ENCODE measurements around the gene VEZF1.

VEZF1 gene

GRCh38 chr17:57990037-57990436 lies 2.0 kb upstream of the VEZF1 start:
- no peak overlapping the region for H3K4me3 ChIP-seq (replicated peaks; ENCODE audit: low read depth, low read length)
- TF ChIP-seq, protein P1, sequence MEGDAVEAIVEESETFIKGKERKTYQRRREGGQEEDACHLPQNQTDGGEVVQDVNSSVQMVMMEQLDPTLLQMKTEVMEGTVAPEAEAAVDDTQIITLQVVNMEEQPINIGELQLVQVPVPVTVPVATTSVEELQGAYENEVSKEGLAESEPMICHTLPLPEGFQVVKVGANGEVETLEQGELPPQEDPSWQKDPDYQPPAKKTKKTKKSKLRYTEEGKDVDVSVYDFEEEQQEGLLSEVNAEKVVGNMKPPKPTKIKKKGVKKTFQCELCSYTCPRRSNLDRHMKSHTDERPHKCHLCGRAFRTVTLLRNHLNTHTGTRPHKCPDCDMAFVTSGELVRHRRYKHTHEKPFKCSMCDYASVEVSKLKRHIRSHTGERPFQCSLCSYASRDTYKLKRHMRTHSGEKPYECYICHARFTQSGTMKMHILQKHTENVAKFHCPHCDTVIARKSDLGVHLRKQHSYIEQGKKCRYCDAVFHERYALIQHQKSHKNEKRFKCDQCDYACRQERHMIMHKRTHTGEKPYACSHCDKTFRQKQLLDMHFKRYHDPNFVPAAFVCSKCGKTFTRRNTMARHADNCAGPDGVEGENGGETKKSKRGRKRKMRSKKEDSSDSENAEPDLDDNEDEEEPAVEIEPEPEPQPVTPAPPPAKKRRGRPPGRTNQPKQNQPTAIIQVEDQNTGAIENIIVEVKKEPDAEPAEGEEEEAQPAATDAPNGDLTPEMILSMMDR (IDR thresholded peaks at IDR 0.05; ENCODE audit: low read length, missing control alignments), result no peak
- DNase-seq (ENCODE audit: low read depth), result no peak

DNA sequence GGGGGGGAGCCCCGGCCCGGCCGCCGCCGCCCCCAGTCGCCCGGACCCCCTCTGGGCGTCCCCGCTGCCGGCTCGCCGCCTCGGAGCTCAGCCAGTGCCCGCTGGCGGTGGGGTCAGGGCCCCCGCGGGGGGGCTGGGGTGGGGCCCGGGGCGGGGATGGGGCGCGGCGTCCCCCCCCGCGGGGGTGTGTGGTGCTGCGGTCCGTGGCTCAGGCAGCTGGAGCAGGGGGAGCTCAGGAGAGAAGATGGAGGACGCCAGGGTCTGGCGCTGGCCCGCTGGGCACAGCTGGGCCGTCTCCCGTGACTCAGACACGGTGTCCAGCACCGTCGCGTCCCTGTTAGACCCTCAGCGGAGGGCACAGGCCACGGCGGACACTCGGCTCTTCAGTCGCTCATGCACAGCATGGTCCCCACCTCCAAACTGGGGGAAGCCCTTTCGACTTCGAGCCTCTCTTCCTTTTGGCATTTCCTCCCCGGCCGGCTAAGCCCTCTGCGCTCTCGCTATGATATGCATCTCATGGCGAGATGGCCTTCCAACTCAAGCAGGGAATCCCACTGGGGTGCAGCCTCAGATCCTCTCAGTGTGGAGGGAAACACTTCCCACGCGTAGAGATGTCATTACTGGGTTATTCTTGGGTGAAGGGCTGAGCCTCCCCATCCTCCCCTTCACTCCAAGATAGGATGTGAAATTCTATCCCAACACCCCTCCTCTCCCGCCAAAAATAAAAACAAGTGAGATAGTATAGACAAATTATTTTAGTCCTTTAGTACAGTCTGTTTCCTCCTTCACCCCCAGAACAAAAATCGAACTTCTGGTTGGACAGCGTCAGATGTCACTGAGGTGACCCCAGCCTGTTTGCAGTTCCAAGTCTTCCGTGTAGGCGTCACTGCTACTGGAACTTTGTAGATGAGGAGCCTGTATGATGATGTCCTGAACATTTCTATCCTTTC lies 522 bp upstream of the VEZF1 start:
- peak overlapping the region; percentile 77 for H3K4me3 ChIP-seq (replicated peaks; ENCODE audit: low read depth, low read length)
- DNase-seq (ENCODE audit: low read depth), result peak; percentile 60
- TF ChIP-seq, protein P1 (IDR thresholded peaks at IDR 0.05; ENCODE audit: low read length, missing control alignments), result no peak

DNA sequence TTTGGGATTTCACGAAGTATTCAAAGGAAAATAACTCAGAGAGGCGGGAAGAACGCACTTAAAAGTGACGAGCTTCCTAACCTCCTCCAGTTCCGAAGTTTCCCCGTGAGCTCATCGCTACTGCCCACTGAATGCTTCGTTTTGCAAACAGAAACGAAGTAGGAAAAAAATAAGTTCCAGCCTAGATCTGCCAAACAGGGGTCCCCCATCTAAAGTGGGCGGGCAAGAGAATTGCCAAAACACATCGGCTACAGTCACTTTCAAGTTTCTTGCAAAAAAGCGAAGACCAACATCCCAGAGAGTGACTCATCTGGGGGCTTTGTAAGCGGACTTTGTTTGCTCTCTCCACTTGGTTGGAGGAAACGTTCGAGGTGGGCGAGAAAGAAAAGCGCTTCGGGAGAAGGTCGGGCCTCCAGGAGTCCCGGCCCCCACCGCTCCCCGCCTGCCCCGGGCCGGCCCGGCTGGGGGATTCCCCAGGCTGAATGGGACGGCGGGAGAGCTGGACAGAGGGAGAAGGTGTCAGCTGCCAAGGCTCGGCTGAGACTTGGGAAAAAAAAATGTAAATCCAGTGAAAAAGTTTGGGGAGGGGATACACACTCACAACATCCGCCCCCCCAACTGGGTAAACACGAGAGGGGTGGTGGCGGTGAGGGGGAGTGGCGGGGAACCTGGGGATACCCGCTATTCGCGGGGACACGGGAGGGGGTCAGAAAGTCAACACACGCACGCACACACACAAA lies 1.0 kb downstream of the VEZF1 start:
- TF ChIP-seq, protein P1 (IDR thresholded peaks at IDR 0.05; ENCODE audit: low read length, missing control alignments), result no peak
- peak overlapping the region; percentile 77 for H3K4me3 ChIP-seq (replicated peaks; ENCODE audit: low read depth, low read length)
- DNase-seq (ENCODE audit: low read depth), result peak; percentile 83

- H3K4me3 ChIP-seq (replicated peaks; ENCODE audit: low read depth, low read length), result peak overlapping the region; percentile 20
- DNase-seq (ENCODE audit: low read depth), result peak; percentile 36
- TF ChIP-seq, protein P1 (IDR thresholded peaks at IDR 0.05; ENCODE audit: low read length, missing control alignments), result no peak
Measured at GRCh38 chr17:57985675-57985974, 2.4 kb downstream of the VEZF1 start.

DNA sequence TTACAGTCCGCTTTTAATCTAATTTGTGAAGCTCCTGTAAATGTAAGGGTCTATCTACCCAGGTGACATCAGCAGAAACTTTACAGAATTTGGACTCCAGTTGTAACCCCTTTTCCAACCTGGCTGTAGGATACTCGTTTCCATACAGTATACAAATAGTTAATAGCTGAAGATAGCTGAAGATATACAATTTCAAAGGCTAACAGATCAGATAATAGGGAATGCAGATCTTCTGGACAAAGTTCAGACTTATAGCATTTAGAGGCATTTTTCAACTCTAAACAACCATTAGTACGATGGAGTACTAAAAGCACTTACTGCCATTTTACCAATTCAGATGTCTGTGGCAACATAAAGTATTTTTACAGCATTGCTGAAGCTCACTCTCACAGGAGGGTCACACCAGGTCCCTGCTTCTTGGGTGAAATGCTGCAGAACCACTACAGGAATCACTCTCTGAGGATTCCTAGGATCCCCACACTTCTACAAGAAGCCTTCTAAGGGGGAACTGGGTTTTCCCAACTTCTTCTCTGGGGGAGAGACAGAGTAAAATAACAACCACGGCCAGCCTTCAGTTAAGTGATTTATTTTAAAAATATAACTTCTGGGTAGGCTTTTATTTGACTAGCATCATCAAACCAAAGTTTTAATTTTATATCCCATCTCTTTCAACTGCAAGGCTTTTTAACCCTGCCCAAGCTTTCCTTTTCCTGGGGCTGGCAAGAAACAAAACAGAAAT lies 2.9 kb downstream of the VEZF1 start:
- DNase-seq (ENCODE audit: low read depth), result no peak
- H3K4me3 ChIP-seq (replicated peaks; ENCODE audit: low read depth, low read length), result peak overlapping the region; percentile 0
- TF ChIP-seq, protein P1 (IDR thresholded peaks at IDR 0.05; ENCODE audit: low read length, missing control alignments), result no peak

DNA sequence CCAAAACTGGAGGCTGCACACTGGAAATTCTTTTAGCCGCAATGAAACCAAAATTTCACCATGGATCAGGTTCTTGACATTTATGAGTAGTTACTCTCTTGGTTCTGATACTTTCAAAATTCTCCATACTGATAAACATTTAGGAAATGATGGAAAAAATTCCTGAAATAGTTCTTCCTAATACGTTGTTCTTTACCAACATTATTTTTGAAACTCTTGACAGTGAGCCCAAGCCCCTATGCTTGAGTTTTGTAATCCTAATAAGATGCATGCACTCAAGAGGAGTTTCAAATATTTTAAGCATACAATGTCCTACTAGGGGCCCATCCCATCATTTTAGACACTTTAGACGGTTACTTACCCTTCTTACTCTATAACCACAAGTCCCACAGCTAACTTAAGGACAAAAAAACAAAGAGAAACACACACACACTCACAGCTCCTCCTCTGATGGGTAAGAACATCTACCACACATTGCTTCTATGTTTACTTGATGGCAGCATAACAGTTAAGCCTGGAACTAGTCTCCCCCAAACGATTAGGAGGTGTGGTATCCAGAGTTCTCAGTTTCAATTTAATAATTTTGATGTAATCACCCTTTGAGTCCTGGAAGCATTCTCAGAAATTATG lies 3.7 kb downstream of the VEZF1 start:
- DNase-seq (ENCODE audit: low read depth), result peak; percentile 35
- no peak overlapping the region for H3K4me3 ChIP-seq (replicated peaks; ENCODE audit: low read depth, low read length)
- TF ChIP-seq, protein P1 (IDR thresholded peaks at IDR 0.05; ENCODE audit: low read length, missing control alignments), result no peak
